Measurements from ENCODE around the gene SELENOS. TPM values are rescaled to one million over a fixed set of nuclear protein-coding genes. Genes with fewer than 3 reads are reported as not detected.
A peak's percentile ranks its signal among the peaks of the same experiment; 100 is the strongest.

The SELENOS gene
- polyA plus RNA-seq, 3 donors: 40.2 to 70.2 (median 51.6) TPM

GRCh38 chr15:101244036-101244781 is 33.1 kb downstream of the SELENOS start:
- Mint-ChIP-seq H3K4me1 (peaks cover 94% of the 10 kb centered on the region), H3K27me3 (ENCODE audit: low read depth in 3 of 3) (peaks cover 0 to 4% (median 0%) of the 10 kb centered on the region in 3 donors), H3K27ac (peak overlapping the region; percentile 89 to 97 (median 96)), H3K9me3 (no peaks in the 10 kb centered on the region), H3K4me3 (peak overlapping the region; percentile 70 to 72), H3K36me3 (peaks cover 13 to 34% of the 10 kb centered on the region in 2 donors)
- no peak overlapping the region for H3K9ac ChIP-seq (ENCODE audit: insufficient read depth, low read length, poor library complexity, severe bottlenecking)
- intact Hi-C loops (cut with micrococcal nuclease): loop anchor here (5.0 kb wide), 2 partner anchors 42 to 52 kb away; no protein-coding TSS in a partner anchor
- DNase-seq: no peak
- peaks cover 98% of the 10 kb centered on the region for H3K79me2 ChIP-seq (ENCODE audit: insufficient read depth, low read length)
- no peak for TF ChIP-seq CTCF (IDR thresholded peaks at IDR 0.05)
- H3K36me3 ChIP-seq (replicated peaks in 1 of 2; ENCODE audit: control insufficient read depth in 1 of 2, insufficient read depth in 2 of 2, low read length in 2 of 2): peaks cover 0 to 5% of the 10 kb centered on the region in 2 donors
- H3K4me1 ChIP-seq (ENCODE audit: control insufficient read depth in 1 of 2, insufficient read depth in 2 of 2, low read length in 2 of 2): peaks cover 100% of the 10 kb centered on the region in 2 donors
- H3K27ac ChIP-seq (ENCODE audit: low read depth in 1 of 2, low read length in 2 of 2): peak overlapping the region; percentile 21 to 87
- peak overlapping the region in 1 of 3 experiments; percentile 69 for H3K4me3 ChIP-seq (replicated peaks in 1 of 3; ENCODE audit: low read depth in 2 of 3, low read length in 3 of 3)
- peaks cover 52% of the 10 kb centered on the region for H4K20me1 ChIP-seq (ENCODE audit: insufficient read depth, low read length)
- no peaks in the 10 kb centered on the region for H3K9me3 ChIP-seq (replicated peaks in 1 of 2; ENCODE audit: control insufficient read depth in 1 of 2, insufficient read depth in 1 of 2, low read length in 2 of 2)
- no peaks in the 10 kb centered on the region for H3K27me3 ChIP-seq (ENCODE audit: control insufficient read depth in 2 of 2, insufficient read depth in 2 of 2, low read length in 2 of 2)
- no peak overlapping the region for H2AFZ ChIP-seq (ENCODE audit: insufficient read depth, low read depth, low read length, poor library complexity, severe bottlenecking)
- 0% methylated on average over 2 of the region's 7 CpGs for WGBS (ENCODE audit: insufficient coverage)
- peak overlapping the region; percentile 72 for H3K4me2 ChIP-seq (replicated peaks; ENCODE audit: extremely low read depth, low read length, poor library complexity, severe bottlenecking)

- peaks cover 98% of the 10 kb centered on the region for H3K79me2 ChIP-seq (ENCODE audit: insufficient read depth, low read length)
- 84% methylated on average over 9 of the region's 9 CpGs for WGBS (ENCODE audit: insufficient coverage)
- H3K36me3 ChIP-seq (replicated peaks in 1 of 2; ENCODE audit: control insufficient read depth in 1 of 2, insufficient read depth in 2 of 2, low read length in 2 of 2): peaks cover 0 to 5% of the 10 kb centered on the region in 2 donors
- H4K20me1 ChIP-seq (ENCODE audit: insufficient read depth, low read length): peaks cover 50% of the 10 kb centered on the region
- no peak for DNase-seq
- H3K9me3 Mint-ChIP-seq: no peaks in the 10 kb centered on the region
- peak overlapping the region; percentile 43 for H3K9ac ChIP-seq (ENCODE audit: insufficient read depth, low read length, poor library complexity, severe bottlenecking)
- intact Hi-C loops (cut with micrococcal nuclease): loop anchor here (5.0 kb wide), 2 partner anchors 41 to 51 kb away; no protein-coding TSS in a partner anchor
- no peaks in the 10 kb centered on the region for H3K9me3 ChIP-seq (replicated peaks in 1 of 2; ENCODE audit: control insufficient read depth in 1 of 2, insufficient read depth in 1 of 2, low read length in 2 of 2)
- peak overlapping the region; percentile 72 for H3K4me2 ChIP-seq (replicated peaks; ENCODE audit: extremely low read depth, low read length, poor library complexity, severe bottlenecking)
- H3K27ac Mint-ChIP-seq: peak overlapping the region; percentile 89 to 97 (median 96)
- H3K4me1 Mint-ChIP-seq: peaks cover 95% of the 10 kb centered on the region
- H3K4me3 ChIP-seq (replicated peaks in 1 of 3; ENCODE audit: low read depth in 2 of 3, low read length in 3 of 3): peak overlapping the region in 1 of 3 experiments; percentile 69
- peaks cover 9 to 29% of the 10 kb centered on the region in 2 donors for H3K36me3 Mint-ChIP-seq
- H3K4me1 ChIP-seq (ENCODE audit: control insufficient read depth in 1 of 2, insufficient read depth in 2 of 2, low read length in 2 of 2): peaks cover 99 to 100% of the 10 kb centered on the region in 2 donors
- no peak for TF ChIP-seq CTCF (IDR thresholded peaks at IDR 0.05)
- peak overlapping the region; percentile 70 to 76 for H3K4me3 Mint-ChIP-seq
- H3K27ac ChIP-seq (ENCODE audit: low read depth in 1 of 2, low read length in 2 of 2): peak overlapping the region; percentile 87
- peaks cover 0 to 4% (median 0%) of the 10 kb centered on the region in 3 donors for H3K27me3 Mint-ChIP-seq (ENCODE audit: low read depth in 3 of 3)
- H3K27me3 ChIP-seq (ENCODE audit: control insufficient read depth in 2 of 2, insufficient read depth in 2 of 2, low read length in 2 of 2): no peaks in the 10 kb centered on the region
- H2AFZ ChIP-seq (ENCODE audit: insufficient read depth, low read depth, low read length, poor library complexity, severe bottlenecking): no peak overlapping the region
Observed at GRCh38 chr15:101243420-101243819, 33.9 kb downstream of the SELENOS start.
